H1 (cell line): ENCODE data around the gene PARP1. TPM values are rescaled to one million over a fixed set of nuclear protein-coding genes. Genes with fewer than 3 reads are reported as not detected.

Experiments used
- CTCF ChIA-PET: fragments of 300-600 bp; sonication (Branson Sonifier 250); formaldehyde crosslinking; loops from one replicate; lab custom pipeline; 2021; ENCODE audit not compliant: partially characterized antibody; lab: Charles Lee
- POLR2A ChIA-PET: fragments of 300-600 bp; sonication (Branson Sonifier 250); formaldehyde crosslinking; loops from one replicate; lab custom pipeline; 2021; ENCODE audit warnings: inconsistent platforms; ENCODE audit not compliant: partially characterized antibody; lab: Charles Lee
- DNase-seq, 2 experiments: peaks; one replicate each; pipeline versions ENCODE4 v3.0.0 to v3.0.0-alpha.2; 2010 to 2022; ENCODE audit warnings: low spot score in 2 of 2, low read depth in 1 of 2, mixed read lengths in 1 of 2
- FAIRE-seq: peaks from 2 replicates; lab custom pipeline; 2011; peaks lifted over from hg19 to GRCh38; lab: Jason Lieb, UNC
- H2AFZ ChIP-seq: 2 replicates; pipeline ENCODE4 v1.8.1; 2012; ENCODE audit warnings: low read length, inconsistent platforms
- H2AK5ac ChIP-seq: 2 replicates; pipeline ENCODE4 v1.6.1; 2013; ENCODE audit warnings: low read depth, low read length
- H2BK120ac ChIP-seq: replicated peaks from 2 replicates; pipeline ENCODE3; 2013; ENCODE audit warnings: low read depth, low read length, inconsistent platforms
- H2BK12ac ChIP-seq: 2 replicates; pipeline ENCODE4 v1.6.1; 2013; ENCODE audit warnings: low read depth, low read length
- H2BK15ac ChIP-seq: 2 replicates; pipeline ENCODE4 v1.6.1; 2013; ENCODE audit warnings: low read length
- H2BK20ac ChIP-seq: 2 replicates; pipeline ENCODE4 v1.6.1; 2013; ENCODE audit warnings: low read length
- H2BK5ac ChIP-seq: 2 replicates; pipeline ENCODE4 v1.6.1; 2013; ENCODE audit warnings: low read depth, low read length
- H3K14ac ChIP-seq: 2 replicates; pipeline ENCODE4 v1.6.1; 2013; ENCODE audit warnings: inconsistent platforms; ENCODE audit not compliant: insufficient read length
- H3K18ac ChIP-seq: 2 replicates; pipeline ENCODE4 v1.6.1; 2013; ENCODE audit warnings: low read length; ENCODE audit errors: extremely low read depth
- H3K23ac ChIP-seq: 2 replicates; pipeline ENCODE4 v1.6.1; 2013; ENCODE audit warnings: inconsistent platforms; ENCODE audit not compliant: insufficient read length
- H3K23me2 ChIP-seq: 2 replicates; pipeline ENCODE4 v1.6.1; 2013; ENCODE audit warnings: low read depth, low read length
- H3K27ac ChIP-seq: 2 replicates; pipeline ENCODE4 v1.6.1; 2011; ENCODE audit warnings: low read depth, low read length, inconsistent platforms
- H3K27me3 ChIP-seq, 4 experiments: replicated peaks in 1 of 4; 1 replicate in 1 of 4; 2 replicates in 3 of 4; pipeline versions ENCODE4 v1.6.1 to v1.8.1; 2011 to 2013; ENCODE audit warnings: low read length in 3 of 4, mild to moderate bottlenecking in 3 of 4, inconsistent platforms in 2 of 4, mixed read lengths in 2 of 4, moderate library complexity in 1 of 4; ENCODE audit not compliant: control insufficient read depth in 3 of 4, insufficient read depth in 3 of 4; ENCODE audit errors: extremely low read depth in 1 of 4
- H3K36me3 ChIP-seq, 4 experiments: 2 replicates each; pipeline versions ENCODE4 v1.6.1 to v1.8.1; 2011 to 2013; ENCODE audit warnings: mild to moderate bottlenecking in 4 of 4, low read length in 3 of 4, moderate library complexity in 2 of 4, control low read depth in 1 of 4, inconsistent platforms in 1 of 4; ENCODE audit not compliant: insufficient read depth in 4 of 4, control insufficient read depth in 2 of 4
- H3K4ac ChIP-seq: replicated peaks from 2 replicates; pipeline ENCODE3; 2013; ENCODE audit warnings: low read length, low read depth, mixed read lengths, inconsistent platforms; ENCODE audit not compliant: insufficient read length
- H3K4me1 ChIP-seq, 4 experiments: replicated peaks in 1 of 4; 1 replicate in 1 of 4; 2 replicates in 3 of 4; pipeline versions ENCODE4 v1.6.1 to v1.8.1; 2011 to 2013; ENCODE audit warnings: low read length in 3 of 4, inconsistent platforms in 2 of 4, mixed read lengths in 1 of 4; ENCODE audit not compliant: insufficient read depth in 4 of 4, control insufficient read depth in 3 of 4
- H3K4me2 ChIP-seq, 2 experiments: 2 replicates each; pipeline versions ENCODE4 v1.6.1 to v1.8.1; 2011 to 2013; ENCODE audit warnings: low read depth in 2 of 2, low read length in 2 of 2, control low read depth in 1 of 2, inconsistent platforms in 1 of 2, mild to moderate bottlenecking in 1 of 2; ENCODE audit not compliant: insufficient read depth in 1 of 2
- H3K4me3 ChIP-seq, 4 experiments: fragments of 200-600, 300-600 bp in 1 of 4; sonication (generic), shearing (Covaris generic), sonication (Bioruptor Twin) in 1 of 4; 2 replicates each; pipeline versions ENCODE4 v1.5.1 to v1.8.1; 2011 to 2016; ENCODE audit warnings: low read length in 4 of 4, low read depth in 3 of 4, control low read depth in 2 of 4, inconsistent platforms in 2 of 4, mild to moderate bottlenecking in 2 of 4, mixed read lengths in 1 of 4, moderate library complexity in 1 of 4; ENCODE audit not compliant: insufficient read depth in 2 of 4; ENCODE audit errors: extremely low read depth in 1 of 4
- H3K56ac ChIP-seq: replicated peaks from 2 replicates; pipeline ENCODE3; 2013; ENCODE audit warnings: low read depth, mild to moderate bottlenecking, mixed read lengths, low read length, inconsistent platforms; ENCODE audit not compliant: insufficient read length
- H3K79me1 ChIP-seq: 2 replicates; pipeline ENCODE4 v1.6.1; 2013; ENCODE audit warnings: low read depth, low read length, control low read depth
- H3K79me2 ChIP-seq, 2 experiments: 2 replicates each; pipeline versions ENCODE4 v1.6.1 to v1.8.1; 2012 to 2013; ENCODE audit warnings: low read length in 2 of 2, mild to moderate bottlenecking in 2 of 2, inconsistent platforms in 1 of 2; ENCODE audit not compliant: insufficient read depth in 2 of 2, control insufficient read depth in 1 of 2
- H3K9ac ChIP-seq, 4 experiments: replicated peaks in 1 of 4; 1 replicate in 1 of 4; 2 replicates in 3 of 4; pipeline versions ENCODE4 v1.6.1 to v1.8.1; 2011 to 2013; ENCODE audit warnings: low read depth in 3 of 4, low read length in 3 of 4, control low read depth in 2 of 4, mild to moderate bottlenecking in 2 of 4, moderate library complexity in 2 of 4, inconsistent platforms in 1 of 4; ENCODE audit errors: extremely low read depth in 1 of 4
- H3K9me3 ChIP-seq, 2 experiments: 2 replicates each; pipeline versions ENCODE4 v1.6.1 to v1.8.1; 2012 to 2013; ENCODE audit warnings: mild to moderate bottlenecking in 2 of 2, moderate library complexity in 2 of 2, control low read depth in 1 of 2, inconsistent platforms in 1 of 2, low read depth in 1 of 2, low read length in 1 of 2, mixed read lengths in 1 of 2; ENCODE audit not compliant: insufficient read depth in 2 of 2
- H4K20me1 ChIP-seq, 2 experiments: replicated peaks in 1 of 2; 2 replicates each; pipeline versions ENCODE3 to v1.8.1; 2011 to 2013; ENCODE audit warnings: inconsistent platforms in 2 of 2, low read length in 2 of 2, mild to moderate bottlenecking in 1 of 2; ENCODE audit not compliant: insufficient read depth in 2 of 2, control insufficient read depth in 1 of 2
- H4K5ac ChIP-seq: 2 replicates; pipeline ENCODE4 v1.6.1; 2013; ENCODE audit warnings: low read length, low read depth, mixed read lengths, inconsistent platforms; ENCODE audit not compliant: insufficient read length
- H4K8ac ChIP-seq: 2 replicates; pipeline ENCODE4 v1.8.0; 2013; ENCODE audit warnings: mild to moderate bottlenecking, moderate library complexity, low read length, inconsistent platforms; ENCODE audit not compliant: insufficient read depth; ENCODE audit errors: extremely low read depth
- H4K91ac ChIP-seq: replicated peaks from 2 replicates; pipeline ENCODE3; 2013; ENCODE audit warnings: low read length, mixed read lengths, inconsistent platforms; ENCODE audit not compliant: insufficient read length
- BCL11A ChIP-seq, 2 experiments: IDR thresholded peaks; one replicate each; pipeline ENCODE4 v1.6.1; 2011; ENCODE audit warnings: low read depth in 2 of 2, low read length in 2 of 2, mild to moderate bottlenecking in 2 of 2
- BRCA1 ChIP-seq: IDR thresholded peaks from 2 replicates; pipeline ENCODE4 v1.6.1; 2012; ENCODE audit warnings: low read depth, low read length, improper control_type of control experiment
- EGR1 ChIP-seq: IDR thresholded peaks from 2 replicates; pipeline ENCODE4 v1.6.1; 2011; ENCODE audit warnings: low read depth, low read length, borderline replicate concordance
- EP300 ChIP-seq, 2 experiments: IDR thresholded peaks; 1 replicate in 1 of 2; 2 replicates in 1 of 2; pipeline ENCODE4 v1.6.1; 2011 to 2012; ENCODE audit warnings: low read depth in 2 of 2, low read length in 2 of 2, mild to moderate bottlenecking in 2 of 2, borderline replicate concordance in 1 of 2, inconsistent platforms in 1 of 2, moderate library complexity in 1 of 2
- HDAC2 ChIP-seq, 2 experiments: fragments of 300-600 bp in 1 of 2; sonication (generic) in 1 of 2; IDR thresholded peaks; 2 replicates each; pipeline ENCODE4 v1.6.1; 2011 to 2012; ENCODE audit warnings: low read depth in 2 of 2, low read length in 2 of 2, mild to moderate bottlenecking in 2 of 2, moderate library complexity in 2 of 2, borderline replicate concordance in 1 of 2, inconsistent platforms in 1 of 2
- JUN ChIP-seq: IDR thresholded peaks from 2 replicates; pipeline ENCODE4 v1.6.1; 2011; ENCODE audit warnings: low read depth, mild to moderate bottlenecking, improper control_type of control experiment, low read length
- KDM1A ChIP-seq: fragments of 200-600, 300-600 bp; sonication (generic); IDR thresholded peaks from 2 replicates; pipeline ENCODE4 v1.7.1; 2016; ENCODE audit warnings: mild to moderate bottlenecking, low read length, borderline replicate concordance
- MAFK ChIP-seq: IDR thresholded peaks from 2 replicates; pipeline ENCODE4 v1.6.1; 2012; ENCODE audit warnings: low read depth, mild to moderate bottlenecking, improper control_type of control experiment, low read length
- SIN3A ChIP-seq, 2 experiments: IDR thresholded peaks in 1 of 2; conservative IDR thresholded peaks in 1 of 2; 2 replicates each; pipeline ENCODE4 v1.6.1; 2011 to 2012; ENCODE audit warnings: low read length in 2 of 2, improper control_type of control experiment in 1 of 2, low read depth in 1 of 2, mild to moderate bottlenecking in 1 of 2
- WGBS, 2 experiments: shearing (Covaris generic) in 1 of 2; methylation state at CpG; one replicate each; pipeline versions ENCODE4 v1.1.6 to v1.1.7; 2013 to 2015; ENCODE audit warnings: low lambda C conversion rate in 2 of 2, mixed read lengths in 2 of 2, inconsistent platforms in 1 of 2, low coverage in 1 of 2, missing lambda C conversion rate in 1 of 2; ENCODE audit not compliant: insufficient replicate concordance in 2 of 2, insufficient coverage in 1 of 2, insufficient read length in 1 of 2; ENCODE audit errors: extremely low coverage in 1 of 2, missing lambda C conversion rate in 1 of 2; 5-methylcytosine and 5-hydroxymethylcytosine counted together
- polyA plus RNA-seq, 7 experiments: library from polyadenylated mRNA; depleted of rRNA in 3 of 7; stranded (reverse) in 5 of 7; unstranded in 2 of 7; fragments of >200 nt in 5 of 7; fragments of 200-250 nt in 2 of 7; gene quantifications; 1 replicate in 5 of 7; 2 replicates in 1 of 7; 4 replicates in 1 of 7; pipeline versions ENCODE4 v1.2.1 to v1.2.3, GENCODE V29; 2011 to 2013; ENCODE audit warnings: missing spikeins in 2 of 7, mixed read lengths in 2 of 7
- total RNA-seq: library from RNA; stranded (reverse); fragmentation: NEBNext Ultra II Directional; extraction: Animal tissue kit (Norgen Biotek cat#: 25700); gene quantifications from 2 replicates; pipeline ENCODE4 v1.2.1, GENCODE V29; 2021

PARP1 gene
- total and polyA plus RNA-seq, 2 of the 8 experiments (the other 6 are each of a cell fraction or from before 2014, with no cell fraction given), result 416 to 441 TPM

DNA sequence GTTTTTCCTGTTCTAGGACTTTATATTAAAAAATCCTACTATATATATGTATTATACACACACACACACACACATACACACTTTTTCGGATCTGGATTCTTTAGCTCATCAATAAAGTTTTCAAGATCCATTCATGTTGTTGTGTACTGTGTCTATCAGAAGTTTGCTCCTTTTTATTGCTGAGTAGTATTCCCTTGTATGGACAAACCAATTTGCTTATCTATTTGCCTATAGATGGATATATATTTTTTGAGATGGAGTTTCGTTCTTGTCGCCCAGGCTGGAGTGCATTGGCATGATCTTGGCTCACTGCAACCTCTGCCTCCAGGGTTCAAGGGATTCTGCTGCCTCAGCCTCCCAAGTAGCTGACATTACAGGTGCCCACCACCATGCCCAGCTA lies 78.7 kb downstream of the PARP1 start:
- H2BK15ac ChIP-seq, result no peak overlapping the region
- no peak for FAIRE-seq
- H3K4me3 ChIP-seq, result no peak overlapping the region
- H2AK5ac ChIP-seq, result no peak overlapping the region
- no peak overlapping the region for H3K4ac ChIP-seq
- no peaks in the 10 kb centered on the region for H3K23me2 ChIP-seq
- WGBS, 2 experiments, result 87% methylated on average over 3 of the region's 3 CpGs; no CpG with 5 or more reads in 1 of the 2 experiments
- H3K18ac ChIP-seq, result no peak overlapping the region
- H3K23ac ChIP-seq, result no peak overlapping the region
- no peaks in the 10 kb centered on the region for H3K9me3 ChIP-seq
- H3K79me1 ChIP-seq, result no peaks in the 10 kb centered on the region
- DNase-seq, result no peak
- H4K91ac ChIP-seq, result no peak overlapping the region
- H3K56ac ChIP-seq, result no peak overlapping the region
- H2BK12ac ChIP-seq, result no peak overlapping the region
- H4K5ac ChIP-seq, result no peak overlapping the region
- TF ChIP-seq HDAC2 (IDR thresholded peaks at IDR 0.05; ENCODE audit: borderline replicate concordance in 1 of 2, low read depth in 2 of 2, low read length in 2 of 2) (no peak), MAFK (no peak), EGR1 (no peak), BRCA1 (no peak), BCL11A (IDR thresholded peaks at IDR 0.05; ENCODE audit: low read depth in 2 of 2, low read length in 2 of 2) (no peak), SIN3A (conservative IDR thresholded peaks at IDR 0.05 in 1 of 2, IDR thresholded peaks at IDR 0.05 in 1 of 2; ENCODE audit: low read depth in 1 of 2, low read length in 2 of 2) (no peak), JUN (no peak), KDM1A (no peak), EP300 (IDR thresholded peaks at IDR 0.05; ENCODE audit: borderline replicate concordance in 1 of 2, low read depth in 2 of 2, low read length in 2 of 2) (no peak)
- no peak overlapping the region for H3K14ac ChIP-seq
- H2AFZ ChIP-seq, result no peak overlapping the region
- no peak overlapping the region for H2BK20ac ChIP-seq
- H4K8ac ChIP-seq, result no peak overlapping the region
- POLR2A ChIA-PET, result no interaction called here
- no peaks in the 10 kb centered on the region for H4K20me1 ChIP-seq
- no peak overlapping the region for H2BK120ac ChIP-seq
- H3K79me2 ChIP-seq, result no peaks in the 10 kb centered on the region
- H3K36me3 ChIP-seq, result no peaks in the 10 kb centered on the region
- peaks cover 0 to 3% (median 0%) of the 10 kb centered on the region in 4 experiments; a peak in 1 of 7 replicates for H3K4me1 ChIP-seq
- no peak overlapping the region for H3K4me2 ChIP-seq
- no peak overlapping the region for H3K27ac ChIP-seq
- H3K9ac ChIP-seq, result no peak overlapping the region
- H2BK5ac ChIP-seq, result no peak overlapping the region
- CTCF ChIA-PET, result interaction anchor here (1.2 to 1.5 kb wide), 3 partner anchors 127 to 205 kb away, joined by 3 read pairs; no protein-coding TSS in a partner anchor
- H3K27me3 ChIP-seq, result no peaks in the 10 kb centered on the region; a peak in 1 of 7 replicates
